SK-N-SH (cell line): ENCODE results near the gene TFCP2L1. TPM values are rescaled to one million over a fixed set of nuclear protein-coding genes. Genes with fewer than 3 reads are reported as not detected.

Experiments used
- CTCF ChIA-PET: fragments of 300-600, 350-600 bp; formaldehyde crosslinking; extraction: SDS; loops from one replicate; lab custom pipeline; 2021; lab: Yijun Ruan, JAX
- POLR2A ChIA-PET: fragments of 350-600 bp; sonication (Branson Sonifier 250); formaldehyde crosslinking; extraction: SDS; loops from one replicate; lab custom pipeline; 2020; ENCODE audit warnings: antibody characterized with exemption, inconsistent platforms; lab: Yijun Ruan, JAX
- DNase-seq: peaks from one replicate; pipeline ENCODE4 v3.0.0; 2012
- H2AFZ ChIP-seq: fragments of 200-600 bp; sonication (generic); 2 replicates; pipeline ENCODE4 v1.8.1; 2016; ENCODE audit warnings: antibody characterized with exemption, mild to moderate bottlenecking, low read depth
- H3F3A ChIP-seq: fragments of 200-600 bp; sonication (generic); replicated peaks from 2 replicates; pipeline ENCODE3; 2016; ENCODE audit warnings: antibody characterized with exemption, mild to moderate bottlenecking; ENCODE audit not compliant: insufficient read depth
- H3K27ac ChIP-seq, 2 experiments: fragments of 200-500 bp in 1 of 2; fragments of 200-600 bp in 1 of 2; sonication (Bioruptor generic) in 1 of 2; sonication (generic), shearing (Covaris generic) in 1 of 2; 2 replicates each; pipeline versions ENCODE4 v1.5.1 to v1.6.1; 2014 to 2016; ENCODE audit warnings: low read depth in 2 of 2, inconsistent platforms in 1 of 2, low read length in 1 of 2, mild to moderate bottlenecking in 1 of 2, mixed read lengths in 1 of 2
- H3K27me3 ChIP-seq: fragments of 200-600 bp; sonication (generic), shearing (Covaris generic); 2 replicates; pipeline ENCODE4 v1.6.1; 2016; ENCODE audit warnings: mixed run types; ENCODE audit not compliant: insufficient read depth
- H3K36me3 ChIP-seq, 2 experiments: fragments of 200-500 bp in 1 of 2; fragments of 200-600 bp in 1 of 2; sonication (Bioruptor generic) in 1 of 2; sonication (generic) in 1 of 2; replicated peaks in 1 of 2; 2 replicates each; pipeline versions ENCODE3 to v1.5.1; 2014 to 2016; ENCODE audit warnings: low read length in 1 of 2, mild to moderate bottlenecking in 1 of 2; ENCODE audit not compliant: insufficient read depth in 2 of 2, control insufficient read depth in 1 of 2
- H3K4me1 ChIP-seq, 2 experiments: fragments of 200-500 bp in 1 of 2; fragments of 200-600 bp in 1 of 2; sonication (Bioruptor generic) in 1 of 2; sonication (generic), shearing (Covaris generic) in 1 of 2; 2 replicates each; pipeline versions ENCODE4 v1.5.1 to v1.6.1; 2014 to 2016; ENCODE audit warnings: low read depth in 1 of 2, low read length in 1 of 2, mixed run types in 1 of 2; ENCODE audit not compliant: insufficient read depth in 2 of 2, control insufficient read depth in 1 of 2
- H3K4me2 ChIP-seq: fragments of 200-600 bp; sonication (generic), shearing (Covaris generic); 2 replicates; pipeline ENCODE4 v1.6.1; 2017; ENCODE audit warnings: mixed run types
- H3K4me3 ChIP-seq, 2 experiments: fragments of 200-500 bp in 1 of 2; fragments of 200-600 bp in 1 of 2; sonication (Bioruptor generic) in 1 of 2; sonication (generic), shearing (Covaris generic) in 1 of 2; 2 replicates each; pipeline versions ENCODE4 v1.5.1 to v1.8.1; 2014 to 2016; ENCODE audit warnings: low read depth in 2 of 2, inconsistent platforms in 1 of 2, low read length in 1 of 2, mild to moderate bottlenecking in 1 of 2, mixed read lengths in 1 of 2, moderate library complexity in 1 of 2
- H3K79me2 ChIP-seq: fragments of 200-600 bp; sonication (generic); 2 replicates; pipeline ENCODE4 v1.8.1; 2017; ENCODE audit warnings: mild to moderate bottlenecking; ENCODE audit not compliant: insufficient read depth
- H3K9ac ChIP-seq: fragments of 200-600 bp; sonication (generic); 2 replicates; pipeline ENCODE4 v1.6.1; 2017; ENCODE audit warnings: mixed run types
- H3K9me2 ChIP-seq: fragments of 200-600 bp; sonication (generic); 2 replicates; pipeline ENCODE4 v1.6.1; 2017; ENCODE audit warnings: mixed run types
- H3K9me3 ChIP-seq: fragments of 200-600 bp; sonication (generic); 2 replicates; pipeline ENCODE4 v1.6.1; 2017; ENCODE audit warnings: mixed run types, mild to moderate bottlenecking, moderate library complexity
- H4K20me1 ChIP-seq: fragments of 200-600 bp; sonication (generic); 2 replicates; pipeline ENCODE4 v1.6.1; 2017; ENCODE audit warnings: mild to moderate bottlenecking, mixed run types; ENCODE audit not compliant: insufficient read depth
- EP300 ChIP-seq, 2 experiments: IDR thresholded peaks; 2 replicates each; pipeline versions ENCODE4 v1.4.0 to v1.6.1; 2012; ENCODE audit warnings: borderline replicate concordance in 1 of 2, low read depth in 1 of 2, low read length in 1 of 2
- FOXJ3 ChIP-seq: sonication (generic); formaldehyde crosslinking; IDR thresholded peaks from 2 replicates; pipeline ENCODE4 v1.5.1; 2020; ENCODE audit warnings: mild to moderate bottlenecking, missing genetic modification reagents
- FOXM1 ChIP-seq: IDR thresholded peaks from 2 replicates; pipeline ENCODE4 v1.4.0; 2012; ENCODE audit warnings: low read depth, mild to moderate bottlenecking
- GABPA ChIP-seq: IDR thresholded peaks from 2 replicates; pipeline ENCODE4 v1.4.0; 2012; ENCODE audit warnings: low read depth, mild to moderate bottlenecking
- MEF2A ChIP-seq: IDR thresholded peaks from 2 replicates; pipeline ENCODE4 v1.4.0; 2012; ENCODE audit warnings: low read depth, borderline replicate concordance
- POLR2AphosphoS5 ChIP-seq: IDR thresholded peaks from 2 replicates; pipeline ENCODE4 v1.6.1; 2012; ENCODE audit warnings: low read depth, low read length
- RAD21 ChIP-seq: IDR thresholded peaks from 2 replicates; pipeline ENCODE4 v1.6.1; 2012; ENCODE audit warnings: mild to moderate bottlenecking, low read length
- RFX5 ChIP-seq: IDR thresholded peaks from 2 replicates; pipeline ENCODE4 v1.6.1; 2012; ENCODE audit warnings: mild to moderate bottlenecking, improper control_type of control experiment, low read length
- RXRA ChIP-seq: IDR thresholded peaks from 2 replicates; pipeline ENCODE4 v1.4.0; 2012; ENCODE audit warnings: low read depth, mild to moderate bottlenecking, borderline replicate concordance
- SIN3A ChIP-seq: IDR thresholded peaks from 2 replicates; pipeline ENCODE4 v1.6.1; 2012; ENCODE audit warnings: low read depth, mild to moderate bottlenecking, low read length, moderate library complexity, borderline replicate concordance
- TAF1 ChIP-seq: IDR thresholded peaks from 2 replicates; pipeline ENCODE4 v1.6.1; 2012; ENCODE audit warnings: low read depth, mild to moderate bottlenecking, low read length, moderate library complexity, borderline replicate concordance
- TCF12 ChIP-seq: IDR thresholded peaks from 2 replicates; pipeline ENCODE4 v1.4.0; 2012
- TEAD4 ChIP-seq: IDR thresholded peaks from 2 replicates; pipeline ENCODE4 v1.4.0; 2012; ENCODE audit warnings: mild to moderate bottlenecking, borderline replicate concordance; ENCODE audit not compliant: insufficient read depth
- WGBS: methylation state at CpG from one replicate; pipeline ENCODE4 v1.1.6; 2017; ENCODE audit warnings: low lambda C conversion rate; 5-methylcytosine and 5-hydroxymethylcytosine counted together
- polyA plus RNA-seq, 3 experiments: library from polyadenylated mRNA; depleted of rRNA; stranded (reverse); fragments of >200 nt; gene quantifications; 2 replicates each; pipeline ENCODE4 v1.2.3, GENCODE V29; 2012
- TF ChIP-seq, protein P1 (sequence below): IDR thresholded peaks from 2 replicates; pipeline ENCODE4 v1.4.0; 2012; ENCODE audit warnings: low read depth
- TF ChIP-seq, protein P2 (sequence below): fragments of 200-600 bp; sonication (generic); IDR thresholded peaks from 2 replicates; pipeline ENCODE4 v1.6.1; 2017; ENCODE audit warnings: antibody characterized with exemption, mild to moderate bottlenecking, moderate library complexity
- TF ChIP-seq, protein P3 (sequence below): fragments of 150-350 bp; IDR thresholded peaks from 2 replicates; pipeline ENCODE4 v1.6.1; 2017; ENCODE audit warnings: antibody characterized with exemption, low read length, low read depth, borderline replicate concordance
- TF ChIP-seq, protein P4 (sequence below): IDR thresholded peaks from 2 replicates; pipeline ENCODE4; 2012

The TFCP2L1 gene
- polyA plus RNA-seq, 1 of the 3 experiments (the other 2 are of a cell fraction) = not detected

DNA sequence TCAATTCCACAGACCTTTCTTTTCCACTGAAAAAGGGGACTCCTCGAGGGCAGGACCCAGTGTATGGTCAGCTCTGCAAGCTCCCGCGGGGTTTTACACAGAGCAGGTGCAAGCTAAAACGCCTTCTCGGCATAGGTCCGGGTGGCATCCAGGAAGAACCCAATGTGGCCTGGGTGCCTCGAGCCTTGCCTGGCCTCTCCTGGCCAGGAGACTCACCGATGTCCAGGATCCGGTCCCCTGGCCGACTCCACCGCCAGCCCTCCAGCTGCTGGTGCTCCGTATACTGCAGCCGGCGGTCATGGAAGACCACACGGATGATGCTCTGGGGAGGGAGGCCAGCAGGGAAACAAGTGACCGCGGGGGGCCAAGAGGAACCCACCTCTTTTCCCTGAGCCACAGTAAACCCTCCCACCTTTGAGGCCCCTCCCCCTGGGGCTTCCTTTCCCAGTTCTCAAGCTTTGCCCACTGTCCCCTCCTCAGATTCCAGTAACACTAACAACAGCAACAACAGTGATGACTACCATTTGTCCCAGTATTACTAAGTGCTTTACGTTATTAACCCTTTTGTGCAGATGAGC, 36.1 kb downstream of the TFCP2L1 start:
- 75% methylated on average over 13 of the region's 18 CpGs for WGBS
- Histone ChIP-seq H3K9me3 (no peaks in the 10 kb centered on the region), H3K4me3 (no peak overlapping the region), H3K27me3 (peaks cover 4% of the 10 kb centered on the region; the same call in 1 of the 2 replicates), H3K4me1 (no peaks in the 10 kb centered on the region), H3F3A (no peaks in the 10 kb centered on the region), H3K79me2 (no peaks in the 10 kb centered on the region), H3K36me3 (no peaks in the 10 kb centered on the region), H3K9ac (no peak overlapping the region), H3K4me2 (no peak overlapping the region), H2AFZ (no peak overlapping the region), H3K27ac (no peak overlapping the region), H3K9me2 (no peaks in the 10 kb centered on the region), H4K20me1 (no peaks in the 10 kb centered on the region)
- TF ChIP-seq FOXM1 (no peak), EP300 (IDR thresholded peaks at IDR 0.05; ENCODE audit: borderline replicate concordance in 1 of 2, low read depth in 1 of 2, low read length in 1 of 2) (no peak), GABPA (no peak), TEAD4 (no peak), MEF2A (no peak), FOXJ3 (CRISPR knock-in tag) (no peak)
- TF ChIP-seq, protein P1, sequence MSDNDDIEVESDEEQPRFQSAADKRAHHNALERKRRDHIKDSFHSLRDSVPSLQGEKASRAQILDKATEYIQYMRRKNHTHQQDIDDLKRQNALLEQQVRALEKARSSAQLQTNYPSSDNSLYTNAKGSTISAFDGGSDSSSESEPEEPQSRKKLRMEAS = no peak
- ChIA-PET CTCF (interaction anchor here (1.1 kb wide), 1 partner anchor 150 kb away, joined by 3 read pairs; no protein-coding TSS in a partner anchor), POLR2A (no interaction called here)
- no peak for DNase-seq

DNA sequence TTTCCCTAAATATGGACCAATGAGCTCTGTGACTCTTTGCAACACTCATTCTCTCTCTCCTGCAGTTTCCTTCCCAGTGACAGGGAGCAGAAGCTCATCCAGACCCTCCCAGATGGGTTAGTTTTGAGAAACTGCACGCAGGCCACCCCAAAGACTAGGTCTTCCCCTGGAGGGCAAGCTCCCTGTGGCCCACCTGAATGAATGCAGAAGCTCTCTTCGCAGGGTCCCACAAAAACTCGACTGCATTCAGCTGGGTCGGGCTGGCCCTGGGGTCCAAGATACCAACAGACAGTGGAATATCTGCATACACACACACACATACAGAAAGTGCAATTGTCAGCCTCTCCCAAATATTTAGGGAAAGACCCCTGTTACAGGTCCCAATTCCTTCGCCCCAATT, 37.0 kb downstream of the TFCP2L1 start:
- DNase-seq = no peak
- H3K9me2 ChIP-seq = no peaks in the 10 kb centered on the region
- WGBS = 57% methylated on average over 5 of the region's 5 CpGs
- CTCF ChIA-PET = no interaction called here
- H3K4me1 ChIP-seq = no peaks in the 10 kb centered on the region
- no peak for TF ChIP-seq POLR2AphosphoS5
- no peak for TF ChIP-seq RXRA
- TF ChIP-seq, protein P2, sequence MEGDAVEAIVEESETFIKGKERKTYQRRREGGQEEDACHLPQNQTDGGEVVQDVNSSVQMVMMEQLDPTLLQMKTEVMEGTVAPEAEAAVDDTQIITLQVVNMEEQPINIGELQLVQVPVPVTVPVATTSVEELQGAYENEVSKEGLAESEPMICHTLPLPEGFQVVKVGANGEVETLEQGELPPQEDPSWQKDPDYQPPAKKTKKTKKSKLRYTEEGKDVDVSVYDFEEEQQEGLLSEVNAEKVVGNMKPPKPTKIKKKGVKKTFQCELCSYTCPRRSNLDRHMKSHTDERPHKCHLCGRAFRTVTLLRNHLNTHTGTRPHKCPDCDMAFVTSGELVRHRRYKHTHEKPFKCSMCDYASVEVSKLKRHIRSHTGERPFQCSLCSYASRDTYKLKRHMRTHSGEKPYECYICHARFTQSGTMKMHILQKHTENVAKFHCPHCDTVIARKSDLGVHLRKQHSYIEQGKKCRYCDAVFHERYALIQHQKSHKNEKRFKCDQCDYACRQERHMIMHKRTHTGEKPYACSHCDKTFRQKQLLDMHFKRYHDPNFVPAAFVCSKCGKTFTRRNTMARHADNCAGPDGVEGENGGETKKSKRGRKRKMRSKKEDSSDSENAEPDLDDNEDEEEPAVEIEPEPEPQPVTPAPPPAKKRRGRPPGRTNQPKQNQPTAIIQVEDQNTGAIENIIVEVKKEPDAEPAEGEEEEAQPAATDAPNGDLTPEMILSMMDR = no peak
- TF ChIP-seq RFX5 = no peak
- TF ChIP-seq TCF12 = no peak
- TF ChIP-seq, protein P3, sequence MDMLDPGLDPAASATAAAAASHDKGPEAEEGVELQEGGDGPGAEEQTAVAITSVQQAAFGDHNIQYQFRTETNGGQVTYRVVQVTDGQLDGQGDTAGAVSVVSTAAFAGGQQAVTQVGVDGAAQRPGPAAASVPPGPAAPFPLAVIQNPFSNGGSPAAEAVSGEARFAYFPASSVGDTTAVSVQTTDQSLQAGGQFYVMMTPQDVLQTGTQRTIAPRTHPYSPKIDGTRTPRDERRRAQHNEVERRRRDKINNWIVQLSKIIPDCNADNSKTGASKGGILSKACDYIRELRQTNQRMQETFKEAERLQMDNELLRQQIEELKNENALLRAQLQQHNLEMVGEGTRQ = no peak
- no peak for TF ChIP-seq RAD21
- TF ChIP-seq, protein P4, sequence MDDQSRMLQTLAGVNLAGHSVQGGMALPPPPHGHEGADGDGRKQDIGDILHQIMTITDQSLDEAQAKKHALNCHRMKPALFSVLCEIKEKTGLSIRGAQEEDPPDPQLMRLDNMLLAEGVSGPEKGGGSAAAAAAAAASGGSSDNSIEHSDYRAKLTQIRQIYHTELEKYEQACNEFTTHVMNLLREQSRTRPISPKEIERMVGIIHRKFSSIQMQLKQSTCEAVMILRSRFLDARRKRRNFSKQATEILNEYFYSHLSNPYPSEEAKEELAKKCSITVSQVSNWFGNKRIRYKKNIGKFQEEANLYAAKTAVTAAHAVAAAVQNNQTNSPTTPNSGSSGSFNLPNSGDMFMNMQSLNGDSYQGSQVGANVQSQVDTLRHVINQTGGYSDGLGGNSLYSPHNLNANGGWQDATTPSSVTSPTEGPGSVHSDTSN = no peak
- no peak for TF ChIP-seq TAF1
- TF ChIP-seq SIN3A = no peak
- TF ChIP-seq, all 33 proteins: peak for 0
- Histone ChIP-seq H3K9ac (no peak overlapping the region), H3K27me3 (peaks cover 9% of the 10 kb centered on the region; the same call in 1 of the 2 replicates), H3F3A (no peaks in the 10 kb centered on the region), H2AFZ (no peak overlapping the region), H3K79me2 (no peaks in the 10 kb centered on the region), H3K27ac (no peak overlapping the region), H3K4me2 (no peak overlapping the region), H3K4me3 (no peak overlapping the region), H3K36me3 (no peaks in the 10 kb centered on the region), H4K20me1 (no peaks in the 10 kb centered on the region), H3K9me3 (no peaks in the 10 kb centered on the region)
- POLR2A ChIA-PET = no interaction called here
